ENCODE data around the gene SGCA. TPM values are rescaled to one million over a fixed set of nuclear protein-coding genes. Genes with fewer than 3 reads are reported as not detected.

The SGCA gene
- total and polyA plus RNA-seq, 2 experiments from 2014 or later, result 0.19 TPM; not detected in 1

- ATAC-seq (no peak), DNase-seq (ENCODE audit: low spot score) (no peak)
- Mint-ChIP-seq H3K36me3 (ENCODE audit: low read depth) (no peaks in the 10 kb centered on the region; the same call in 2 of the 3 replicates), H3K4me3 (no peak overlapping the region), H3K27ac (no peak overlapping the region), H3K4me1 (peaks cover 22% of the 10 kb centered on the region), H3K9me3 (no peaks in the 10 kb centered on the region), H3K27me3 (ENCODE audit: insufficient read depth, low read depth, poor library complexity) (peaks cover 11% of the 10 kb centered on the region)
- Histone ChIP-seq H3F3A (replicated peaks; ENCODE audit: low read depth) (0 out of 2 replicates have a peak, but pooled peaks cover 8% of the 10 kb centered on the region), H3K27ac (ENCODE audit: low read depth) (no peak overlapping the region), H3K9me2 (ENCODE audit: insufficient read depth) (no peaks in the 10 kb centered on the region), H3K4me2 (no peak overlapping the region), H3K36me3 (ENCODE audit: insufficient read depth) (no peaks in the 10 kb centered on the region), H3K4me1 (ENCODE audit: insufficient read depth) (peaks cover 11% of the 10 kb centered on the region), H4K20me1 (replicated peaks; ENCODE audit: insufficient read depth) (no peaks in the 10 kb centered on the region), H3K27me3 (ENCODE audit: insufficient read depth) (no peaks in the 10 kb centered on the region), H3K79me2 (replicated peaks; ENCODE audit: insufficient read depth) (no peaks in the 10 kb centered on the region), H2AFZ (no peak overlapping the region), H3K4me3 (no peak overlapping the region)
- no peak for TF ChIP-seq CREB1 (CRISPR knock-in tag; IDR thresholded peaks at IDR 0.05; ENCODE audit: low read depth)
- TF ChIP-seq POLR2AphosphoS5 (IDR thresholded peaks at IDR 0.05; ENCODE audit: low read depth), result no peak
- no peak for TF ChIP-seq STAT1 (IDR thresholded peaks at IDR 0.05; ENCODE audit: unreplicated experiment)
- no peak for TF ChIP-seq NANOG (IDR thresholded peaks at IDR 0.05; ENCODE audit: borderline replicate concordance)
- TF ChIP-seq ZNF114 (CRISPR knock-in tag; IDR thresholded peaks at IDR 0.05), result no peak
- no peak for TF ChIP-seq JUNB (IDR thresholded peaks at IDR 0.05; ENCODE audit: unreplicated experiment)
- no peak for TF ChIP-seq ZNF462 (CRISPR knock-in tag; IDR thresholded peaks at IDR 0.05)
- TF ChIP-seq EZH2phosphoT487 (IDR thresholded peaks at IDR 0.05; ENCODE audit: unreplicated experiment), result no peak
These were observed 8.6 kb downstream of the SGCA start for GRCh38 chr17:50174444-50174843.

All from GM23338 (cell line).